ENCODE measurements around the gene SLC30A2.

The SLC30A2 gene

GRCh38 chr1:26046246-26047095 is 553 bp upstream of the SLC30A2 start:
- no peaks in the 10 kb centered on the region for H3F3A ChIP-seq (ENCODE audit: insufficient read depth, low read length)
- no peak overlapping the region for H2AFZ ChIP-seq (ENCODE audit: low read length)
- no peak overlapping the region for H3K4me3 ChIP-seq (ENCODE audit: low read depth, low read length, poor library complexity, severe bottlenecking)
- H3K79me2 ChIP-seq (ENCODE audit: insufficient read depth, low read length): no peaks in the 10 kb centered on the region
- no peaks in the 10 kb centered on the region for H3K9me2 ChIP-seq (ENCODE audit: low read depth, low read length)
- no peak overlapping the region for H3K27ac ChIP-seq (ENCODE audit: low read depth, low read length, poor library complexity, severe bottlenecking)
- TF ChIP-seq EZH2 (IDR thresholded peaks at IDR 0.05; ENCODE audit: borderline replicate concordance, low read length) (no peak), CTCF (IDR thresholded peaks at IDR 0.05; ENCODE audit: low read length) (no peak)
- no peaks in the 10 kb centered on the region for H3K9me3 ChIP-seq (ENCODE audit: low read length)
- no peaks in the 10 kb centered on the region for H3K36me3 ChIP-seq (ENCODE audit: insufficient read depth, low read length)
- H3K9ac ChIP-seq (ENCODE audit: low read length): no peak overlapping the region
- 0 out of 2 replicates have a peak, but pooled peaks cover 14% of the 10 kb centered on the region for H3K27me3 ChIP-seq (ENCODE audit: insufficient read depth, low read length)
- no peak overlapping the region for H3K4me2 ChIP-seq (ENCODE audit: low read length)
- no peaks in the 10 kb centered on the region for H3K4me1 ChIP-seq (ENCODE audit: insufficient read depth, low read length, severe bottlenecking)
- H4K20me1 ChIP-seq (ENCODE audit: insufficient read depth, low read length): no peaks in the 10 kb centered on the region

GRCh38 chr1:26044971-26045721 is 772 bp downstream of the SLC30A2 start:
- no peaks in the 10 kb centered on the region for H4K20me1 ChIP-seq (ENCODE audit: insufficient read depth, low read length)
- no peak overlapping the region for H3K27ac ChIP-seq (ENCODE audit: low read depth, low read length, poor library complexity, severe bottlenecking)
- no peaks in the 10 kb centered on the region for H3K79me2 ChIP-seq (ENCODE audit: insufficient read depth, low read length)
- H3K27me3 ChIP-seq (ENCODE audit: insufficient read depth, low read length): 0 out of 2 replicates have a peak, but pooled peaks cover 14% of the 10 kb centered on the region
- H3K4me1 ChIP-seq (ENCODE audit: insufficient read depth, low read length, severe bottlenecking): no peaks in the 10 kb centered on the region
- no peak overlapping the region for H2AFZ ChIP-seq (ENCODE audit: low read length)
- no peaks in the 10 kb centered on the region for H3K36me3 ChIP-seq (ENCODE audit: insufficient read depth, low read length)
- no peaks in the 10 kb centered on the region for H3K9me2 ChIP-seq (ENCODE audit: low read depth, low read length)
- H3K4me3 ChIP-seq (ENCODE audit: low read depth, low read length, poor library complexity, severe bottlenecking): no peak overlapping the region
- H3K9ac ChIP-seq (ENCODE audit: low read length): no peak overlapping the region
- no peaks in the 10 kb centered on the region for H3K9me3 ChIP-seq (ENCODE audit: low read length)
- no peaks in the 10 kb centered on the region for H3F3A ChIP-seq (ENCODE audit: insufficient read depth, low read length)
- H3K4me2 ChIP-seq (ENCODE audit: low read length): no peak overlapping the region
- TF ChIP-seq EZH2 (IDR thresholded peaks at IDR 0.05; ENCODE audit: borderline replicate concordance, low read length) (no peak), CTCF (IDR thresholded peaks at IDR 0.05; ENCODE audit: low read length) (no peak)

- Histone ChIP-seq H3K4me1 (ENCODE audit: insufficient read depth, low read length, severe bottlenecking) (no peaks in the 10 kb centered on the region), H2AFZ (ENCODE audit: low read length) (no peak overlapping the region), H3F3A (ENCODE audit: insufficient read depth, low read length) (no peaks in the 10 kb centered on the region), H3K27ac (ENCODE audit: low read depth, low read length, poor library complexity, severe bottlenecking) (no peak overlapping the region), H3K36me3 (ENCODE audit: insufficient read depth, low read length) (no peaks in the 10 kb centered on the region), H3K4me3 (ENCODE audit: low read depth, low read length, poor library complexity, severe bottlenecking) (no peak overlapping the region), H3K4me2 (ENCODE audit: low read length) (no peak overlapping the region), H3K79me2 (ENCODE audit: insufficient read depth, low read length) (no peaks in the 10 kb centered on the region), H3K27me3 (ENCODE audit: insufficient read depth, low read length) (0 out of 2 replicates have a peak, but pooled peaks cover 14% of the 10 kb centered on the region), H3K9me3 (ENCODE audit: low read length) (no peaks in the 10 kb centered on the region), H3K9ac (ENCODE audit: low read length) (no peak overlapping the region), H3K9me2 (ENCODE audit: low read depth, low read length) (no peaks in the 10 kb centered on the region), H4K20me1 (ENCODE audit: insufficient read depth, low read length) (no peaks in the 10 kb centered on the region)
- TF ChIP-seq EZH2 (IDR thresholded peaks at IDR 0.05; ENCODE audit: borderline replicate concordance, low read length) (no peak), CTCF (IDR thresholded peaks at IDR 0.05; ENCODE audit: low read length) (no peak)
Measured at GRCh38 chr1:26044414-26044813, 1.5 kb downstream of the SLC30A2 start.

All from OCI-LY1 (cell line).